ENCODE measurements around the gene DNTTIP2.
"Not testable (repeated sequence)": the region's sequence is repeated elsewhere in the genome, so short reads cannot be mapped to it uniquely, and the experiment has no call there.

DNTTIP2 gene

GRCh38 chr1:93878889-93879586 is at the start of gene DNTTIP2:
Gene DNTTIP2, minus strand, starts transcription at chr1:93879206. Its CDS starts 58 bp downstream, at chr1:93879148.
- DNase-seq, result peak; percentile 94

GRCh38 chr1:93925206-93925605 is 46.2 kb upstream of the DNTTIP2 start:
- DNase-seq, result no peak

- DNase-seq, result no peak
Measured at GRCh38 chr1:93919780-93920179, 40.8 kb upstream of the DNTTIP2 start.

GRCh38 chr1:93917302-93917701 is 38.3 kb upstream of the DNTTIP2 start:
- no peak for DNase-seq

GRCh38 chr1:93910880-93911279 is 31.9 kb upstream of the DNTTIP2 start:
- not testable (repeated sequence) for DNase-seq

GRCh38 chr1:93910305-93910704 is 31.3 kb upstream of the DNTTIP2 start:
- no peak for DNase-seq

GRCh38 chr1:93909146-93910050 is 30.4 kb upstream of the DNTTIP2 start, which contains the start of gene GCLM:
Gene GCLM, minus strand, starts transcription at chr1:93909430. Its CDS starts 267 bp downstream, at chr1:93909163.
- peak; percentile 95 for DNase-seq

- peak; percentile 65 for DNase-seq
Measured at GRCh38 chr1:93908394-93909145, 29.6 kb upstream of the DNTTIP2 start.

GRCh38 chr1:93907718-93908117 is 28.7 kb upstream of the DNTTIP2 start:
- DNase-seq, result no peak

- no peak for DNase-seq
Measured at GRCh38 chr1:93906480-93906879, 27.5 kb upstream of the DNTTIP2 start.

GRCh38 chr1:93905734-93906133 is 26.7 kb upstream of the DNTTIP2 start:
- peak; percentile 4 for DNase-seq

GRCh38 chr1:93905051-93905450 is 26.0 kb upstream of the DNTTIP2 start:
- DNase-seq, result no peak

GRCh38 chr1:93904228-93904627 is 25.2 kb upstream of the DNTTIP2 start:
- peak; percentile 28 for DNase-seq

GRCh38 chr1:93900723-93901504 is 21.9 kb upstream of the DNTTIP2 start:
- no peak for DNase-seq

- DNase-seq, result no peak
Measured at GRCh38 chr1:93899543-93900207, 20.7 kb upstream of the DNTTIP2 start.

GRCh38 chr1:93888900-93889299 is 9.9 kb upstream of the DNTTIP2 start:
- no peak for DNase-seq

GRCh38 chr1:93882269-93882668 is 3.3 kb upstream of the DNTTIP2 start:
- no peak for DNase-seq

- DNase-seq, result no peak
Measured at GRCh38 chr1:93880731-93881130, 1.7 kb upstream of the DNTTIP2 start.

GRCh38 chr1:93878501-93878888 is 511 bp downstream of the DNTTIP2 start:
- peak; percentile 71 for DNase-seq

GRCh38 chr1:93877529-93877928 is 1.5 kb downstream of the DNTTIP2 start:
- no peak for DNase-seq

- no peak for DNase-seq
Measured at GRCh38 chr1:93876244-93876643, 2.8 kb downstream of the DNTTIP2 start.
